ENCODE measurements around the gene PLPP6.
A peak's percentile ranks its signal among the peaks of the same experiment; 100 is the strongest.
"Not testable (repeated sequence)": the region's sequence is repeated elsewhere in the genome, so short reads cannot be mapped to it uniquely, and the experiment has no call there.

PLPP6 gene

DNA sequence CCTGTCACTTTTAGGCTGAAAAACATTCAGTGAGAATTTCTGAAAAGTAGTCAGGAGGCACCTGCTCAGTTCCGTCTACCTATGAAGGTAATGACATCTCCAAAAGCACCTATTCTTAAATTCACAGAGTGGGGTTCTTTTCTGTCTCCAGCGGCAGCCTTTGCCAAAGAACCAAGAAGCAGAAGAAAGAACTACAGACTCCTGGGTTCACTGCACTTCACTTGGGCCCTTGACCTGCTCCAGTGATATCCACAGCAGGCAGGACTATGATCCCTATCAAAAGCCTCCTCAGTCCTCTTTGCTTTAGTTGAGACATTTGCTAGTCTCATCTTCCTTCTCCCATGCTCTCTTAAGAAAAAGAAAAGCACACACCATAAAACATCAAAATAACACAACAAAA, 19.7 kb upstream of the PLPP6 start:
- DNase-seq (ENCODE audit: low read depth), result no peak
- TF ChIP-seq, protein P1, sequence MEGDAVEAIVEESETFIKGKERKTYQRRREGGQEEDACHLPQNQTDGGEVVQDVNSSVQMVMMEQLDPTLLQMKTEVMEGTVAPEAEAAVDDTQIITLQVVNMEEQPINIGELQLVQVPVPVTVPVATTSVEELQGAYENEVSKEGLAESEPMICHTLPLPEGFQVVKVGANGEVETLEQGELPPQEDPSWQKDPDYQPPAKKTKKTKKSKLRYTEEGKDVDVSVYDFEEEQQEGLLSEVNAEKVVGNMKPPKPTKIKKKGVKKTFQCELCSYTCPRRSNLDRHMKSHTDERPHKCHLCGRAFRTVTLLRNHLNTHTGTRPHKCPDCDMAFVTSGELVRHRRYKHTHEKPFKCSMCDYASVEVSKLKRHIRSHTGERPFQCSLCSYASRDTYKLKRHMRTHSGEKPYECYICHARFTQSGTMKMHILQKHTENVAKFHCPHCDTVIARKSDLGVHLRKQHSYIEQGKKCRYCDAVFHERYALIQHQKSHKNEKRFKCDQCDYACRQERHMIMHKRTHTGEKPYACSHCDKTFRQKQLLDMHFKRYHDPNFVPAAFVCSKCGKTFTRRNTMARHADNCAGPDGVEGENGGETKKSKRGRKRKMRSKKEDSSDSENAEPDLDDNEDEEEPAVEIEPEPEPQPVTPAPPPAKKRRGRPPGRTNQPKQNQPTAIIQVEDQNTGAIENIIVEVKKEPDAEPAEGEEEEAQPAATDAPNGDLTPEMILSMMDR (conservative IDR thresholded peaks at IDR 0.05; ENCODE audit: low read depth, low read length), result no peak
- H3K4me3 ChIP-seq (ENCODE audit: low read depth, low read length), result no peak overlapping the region

DNA sequence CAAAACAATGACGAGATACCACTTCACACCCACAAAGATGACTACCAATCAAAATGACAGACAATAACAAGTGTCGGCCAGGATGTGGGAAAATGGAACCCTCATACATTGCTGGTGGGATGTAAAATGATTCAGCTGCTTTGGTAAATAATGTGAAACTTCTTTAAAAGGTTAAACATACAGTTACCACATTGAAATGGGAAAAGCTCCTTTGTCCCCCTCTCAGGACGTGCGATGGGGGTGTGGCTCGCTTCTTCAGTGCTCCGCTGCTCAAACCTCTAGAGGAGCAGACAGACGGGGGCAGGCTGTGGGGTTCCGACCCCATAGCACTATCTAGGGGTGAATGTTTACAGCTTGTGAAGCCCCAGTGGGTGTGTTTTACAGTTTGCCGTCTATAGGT, 8.0 kb upstream of the PLPP6 start:
- no peak overlapping the region for H3K4me3 ChIP-seq (ENCODE audit: low read depth, low read length)
- TF ChIP-seq, protein P1 (conservative IDR thresholded peaks at IDR 0.05; ENCODE audit: low read depth, low read length), result no peak
- no peak for DNase-seq (ENCODE audit: low read depth)

DNA sequence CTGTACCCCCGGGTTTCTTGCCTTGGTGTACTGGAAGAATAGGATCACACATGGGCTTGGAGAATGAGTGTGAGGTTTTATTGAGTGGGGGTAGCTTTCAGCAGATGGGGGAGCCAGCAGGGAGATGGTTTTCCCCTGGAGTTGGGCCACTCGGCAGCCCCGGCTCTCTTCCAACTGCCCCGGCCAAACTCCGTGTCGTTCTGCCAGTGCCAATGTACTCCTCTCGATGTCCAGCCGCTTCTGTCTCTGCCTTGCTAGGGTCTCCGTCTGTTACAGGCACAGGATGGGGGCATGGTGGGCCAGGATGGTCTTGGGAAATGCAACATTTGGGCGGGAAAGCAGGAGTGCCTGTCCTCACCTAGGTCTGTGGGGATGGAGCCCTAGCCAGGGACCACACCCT, 7.6 kb upstream of the PLPP6 start:
- TF ChIP-seq, protein P1 (conservative IDR thresholded peaks at IDR 0.05; ENCODE audit: low read depth, low read length), result no peak
- H3K4me3 ChIP-seq (ENCODE audit: low read depth, low read length), result no peak overlapping the region
- no peak for DNase-seq (ENCODE audit: low read depth)

DNA sequence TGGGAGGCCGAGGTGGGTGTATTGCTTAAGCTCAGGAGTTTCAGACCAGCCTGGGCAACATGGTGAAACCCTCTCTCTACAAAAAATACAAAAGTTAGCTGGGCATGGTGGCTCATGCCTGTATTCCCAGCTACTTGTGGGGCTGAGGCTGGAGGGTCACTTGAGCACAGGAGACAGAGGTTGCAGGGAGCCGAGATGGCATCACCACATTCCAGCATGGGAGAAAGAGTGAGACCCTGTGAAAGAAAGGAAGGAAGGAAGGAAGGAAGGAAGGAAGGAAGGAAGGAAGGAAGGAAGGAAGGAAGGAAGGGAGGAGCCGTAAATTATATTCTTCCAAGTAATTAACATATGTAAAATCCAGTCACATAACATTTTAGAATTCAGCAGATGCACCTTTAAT, 5.9 kb upstream of the PLPP6 start:
- not testable (repeated sequence) for DNase-seq (ENCODE audit: low read depth); H3K4me3 ChIP-seq (ENCODE audit: low read depth, low read length)

DNA sequence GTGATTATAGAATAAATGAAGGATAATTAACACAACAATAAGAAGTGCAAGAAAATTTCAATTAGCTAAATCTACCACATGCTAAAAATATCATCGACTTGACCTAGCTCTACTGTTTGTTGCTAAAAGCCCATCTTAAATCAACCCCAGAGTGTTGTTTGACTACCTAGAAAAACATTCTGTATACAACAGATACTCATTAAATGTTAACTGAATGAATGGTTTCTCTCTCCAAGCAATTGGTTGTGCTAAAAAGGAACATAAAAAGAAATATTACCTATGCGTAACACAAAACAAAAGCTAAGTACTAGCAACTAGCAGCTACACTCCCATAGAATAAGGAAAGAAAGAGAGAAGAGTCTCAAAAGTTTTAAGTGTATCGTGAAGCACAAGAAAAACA, 5.5 kb upstream of the PLPP6 start:
- no peak for DNase-seq (ENCODE audit: low read depth)
- TF ChIP-seq, protein P1 (conservative IDR thresholded peaks at IDR 0.05; ENCODE audit: low read depth, low read length), result no peak
- no peak overlapping the region for H3K4me3 ChIP-seq (ENCODE audit: low read depth, low read length)

DNA sequence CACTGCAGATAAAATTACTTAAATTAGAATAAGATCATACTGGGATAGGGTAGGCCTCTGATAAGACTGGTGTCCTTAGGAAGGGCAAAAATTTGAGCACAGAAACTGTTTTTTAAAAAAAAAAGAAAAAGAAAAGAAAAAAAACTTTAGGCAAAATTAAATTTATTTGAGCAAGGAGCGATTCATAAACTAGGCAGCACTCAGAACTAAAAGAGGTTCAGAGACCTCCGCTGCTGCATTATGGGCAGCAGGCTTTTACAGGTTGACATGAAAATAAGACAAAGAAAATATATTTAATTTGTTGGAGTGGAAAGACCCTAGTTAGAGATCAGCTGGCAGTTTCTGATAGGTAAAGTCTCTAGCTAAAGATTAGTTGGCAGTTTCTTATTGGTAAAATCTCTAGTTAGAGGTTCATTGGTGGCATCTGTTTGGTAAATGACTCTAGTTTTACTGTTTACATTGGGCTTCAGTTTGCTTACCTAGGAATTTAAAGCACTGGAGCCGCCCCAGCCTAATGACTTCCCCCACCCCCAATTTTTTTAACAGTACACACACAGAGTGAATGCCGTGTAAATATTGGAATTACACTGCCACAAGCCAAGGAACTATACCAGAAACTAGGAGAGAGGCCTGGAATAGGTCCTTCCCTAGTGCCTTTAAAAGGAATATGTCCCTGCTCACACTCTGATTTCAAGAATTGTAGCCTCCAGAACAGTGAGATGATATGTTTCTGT, 4.5 kb upstream of the PLPP6 start:
- no peak for DNase-seq (ENCODE audit: low read depth)
- H3K4me3 ChIP-seq (ENCODE audit: low read depth, low read length), result no peak overlapping the region
- TF ChIP-seq, protein P1 (conservative IDR thresholded peaks at IDR 0.05; ENCODE audit: low read depth, low read length), result no peak

DNA sequence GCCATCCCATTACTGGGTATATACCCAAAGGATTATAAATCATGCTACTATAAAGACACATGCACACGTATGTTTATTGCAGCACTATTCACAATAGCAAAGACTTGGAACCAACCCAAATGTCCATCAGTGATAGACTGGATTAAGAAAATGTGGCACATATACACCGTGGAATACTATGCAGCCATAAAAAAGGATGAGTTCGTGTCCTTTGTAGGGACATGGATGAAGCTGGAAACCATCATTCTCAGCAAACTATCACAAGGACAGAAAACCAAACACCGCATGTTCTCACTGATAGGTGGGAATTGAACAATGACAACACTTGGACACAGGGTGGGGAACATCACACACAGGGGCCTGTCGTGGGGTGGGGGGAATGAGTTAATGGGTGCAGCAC, 1.4 kb upstream of the PLPP6 start:
- not testable (repeated sequence) for DNase-seq (ENCODE audit: low read depth); H3K4me3 ChIP-seq (ENCODE audit: low read depth, low read length)

DNA sequence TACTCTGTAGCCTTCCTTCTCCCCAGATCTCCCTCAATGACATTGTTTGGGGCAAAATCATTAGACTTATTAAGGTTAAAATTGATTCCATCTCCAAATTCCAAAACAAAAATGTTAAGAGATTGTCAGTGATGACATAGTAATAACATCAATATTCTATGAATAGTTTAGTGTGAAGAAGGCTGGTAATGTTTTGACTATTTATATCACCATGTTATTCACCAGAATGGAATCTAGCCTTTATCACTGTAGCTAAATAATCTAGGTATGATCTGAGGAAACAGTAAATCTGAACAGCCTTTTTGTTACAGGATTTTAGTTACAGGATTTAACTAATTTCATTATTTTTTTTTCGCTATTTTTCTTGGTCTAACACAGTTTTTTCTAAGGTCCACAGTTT, 929 bp upstream of the PLPP6 start:
- DNase-seq (ENCODE audit: low read depth), result peak; percentile 37
- H3K4me3 ChIP-seq (ENCODE audit: low read depth, low read length), result no peak overlapping the region
- TF ChIP-seq, protein P1 (conservative IDR thresholded peaks at IDR 0.05; ENCODE audit: low read depth, low read length), result no peak
